ENCODE data around the gene RAB29.

RAB29 gene

GRCh38 chr1:205748403-205749233 lies 26.7 kb downstream of the RAB29 start:
- no peak for TF ChIP-seq RAD21 (IDR thresholded peaks at IDR 0.05; ENCODE audit: low read depth)
- no peak for TF ChIP-seq EGR1 (IDR thresholded peaks at IDR 0.05)
- TF ChIP-seq TCF12 (IDR thresholded peaks at IDR 0.05; ENCODE audit: low read depth) = no peak
- TF ChIP-seq YY1 (IDR thresholded peaks at IDR 0.05; ENCODE audit: low read depth) = no peak
- TF ChIP-seq CEBPB (IDR thresholded peaks at IDR 0.05) = no peak
- TF ChIP-seq USF1 (IDR thresholded peaks at IDR 0.05) = no peak
- no peak for TF ChIP-seq TAF1 (IDR thresholded peaks at IDR 0.05; ENCODE audit: low read depth)

GRCh38 chr1:205746757-205747412 lies 28.4 kb downstream of the RAB29 start:
- TF ChIP-seq YY1 (IDR thresholded peaks at IDR 0.05; ENCODE audit: low read depth) = no peak
- TF ChIP-seq NFIC (IDR thresholded peaks at IDR 0.05) = no peak
- no peak for TF ChIP-seq CREB1 (IDR thresholded peaks at IDR 0.05; ENCODE audit: low read depth)
- TF ChIP-seq RAD21 (IDR thresholded peaks at IDR 0.05; ENCODE audit: low read depth) = no peak
- TF ChIP-seq, protein P1, sequence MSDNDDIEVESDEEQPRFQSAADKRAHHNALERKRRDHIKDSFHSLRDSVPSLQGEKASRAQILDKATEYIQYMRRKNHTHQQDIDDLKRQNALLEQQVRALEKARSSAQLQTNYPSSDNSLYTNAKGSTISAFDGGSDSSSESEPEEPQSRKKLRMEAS (IDR thresholded peaks at IDR 0.05) = no peak
- TF ChIP-seq CEBPB (IDR thresholded peaks at IDR 0.05) = no peak

DNA sequence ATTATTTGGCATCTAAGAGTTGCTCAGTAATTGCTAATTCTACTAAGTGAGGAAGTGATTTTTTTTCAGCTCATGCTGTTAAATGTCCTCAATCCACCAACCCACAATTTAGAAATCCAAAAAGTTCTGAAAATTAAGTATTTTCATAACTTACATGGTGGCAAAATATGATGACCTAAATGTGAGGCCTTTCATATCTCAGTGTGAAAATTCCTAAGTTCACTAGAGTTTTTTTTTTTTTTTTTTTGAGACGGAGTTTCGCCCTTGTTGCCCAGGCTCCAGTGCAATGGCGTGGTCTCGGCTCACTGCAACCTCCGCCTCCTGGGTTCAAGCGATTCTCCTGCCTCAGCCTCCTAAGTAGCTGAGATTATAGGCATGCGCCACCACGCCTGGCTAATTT lies 30.9 kb downstream of the RAB29 start:
- TF ChIP-seq YY1 (IDR thresholded peaks at IDR 0.05; ENCODE audit: low read depth) = no peak

GRCh38 chr1:205743977-205744376 lies 31.3 kb downstream of the RAB29 start:
- TF ChIP-seq CEBPB (IDR thresholded peaks at IDR 0.05) = no peak
- no peak for TF ChIP-seq TCF12 (IDR thresholded peaks at IDR 0.05; ENCODE audit: low read depth)
- no peak for TF ChIP-seq FOXM1 (IDR thresholded peaks at IDR 0.05; ENCODE audit: borderline replicate concordance, low read depth)
- no peak for TF ChIP-seq CREB1 (IDR thresholded peaks at IDR 0.05; ENCODE audit: low read depth)
- TF ChIP-seq NFIC (IDR thresholded peaks at IDR 0.05) = no peak
- TF ChIP-seq YY1 (IDR thresholded peaks at IDR 0.05; ENCODE audit: low read depth) = no peak
- no peak for TF ChIP-seq EP300 (IDR thresholded peaks at IDR 0.05; ENCODE audit: borderline replicate concordance)
- TF ChIP-seq TAF1 (IDR thresholded peaks at IDR 0.05; ENCODE audit: low read depth) = no peak
- TF ChIP-seq ZBTB7A (IDR thresholded peaks at IDR 0.05; ENCODE audit: low read depth) = no peak
- no peak for TF ChIP-seq RAD21 (IDR thresholded peaks at IDR 0.05; ENCODE audit: low read depth)
- TF ChIP-seq TEAD4 (IDR thresholded peaks at IDR 0.05) = no peak
- no peak for TF ChIP-seq USF1 (IDR thresholded peaks at IDR 0.05)
- TF ChIP-seq, protein P1 (IDR thresholded peaks at IDR 0.05) = no peak
- TF ChIP-seq, protein P2, sequence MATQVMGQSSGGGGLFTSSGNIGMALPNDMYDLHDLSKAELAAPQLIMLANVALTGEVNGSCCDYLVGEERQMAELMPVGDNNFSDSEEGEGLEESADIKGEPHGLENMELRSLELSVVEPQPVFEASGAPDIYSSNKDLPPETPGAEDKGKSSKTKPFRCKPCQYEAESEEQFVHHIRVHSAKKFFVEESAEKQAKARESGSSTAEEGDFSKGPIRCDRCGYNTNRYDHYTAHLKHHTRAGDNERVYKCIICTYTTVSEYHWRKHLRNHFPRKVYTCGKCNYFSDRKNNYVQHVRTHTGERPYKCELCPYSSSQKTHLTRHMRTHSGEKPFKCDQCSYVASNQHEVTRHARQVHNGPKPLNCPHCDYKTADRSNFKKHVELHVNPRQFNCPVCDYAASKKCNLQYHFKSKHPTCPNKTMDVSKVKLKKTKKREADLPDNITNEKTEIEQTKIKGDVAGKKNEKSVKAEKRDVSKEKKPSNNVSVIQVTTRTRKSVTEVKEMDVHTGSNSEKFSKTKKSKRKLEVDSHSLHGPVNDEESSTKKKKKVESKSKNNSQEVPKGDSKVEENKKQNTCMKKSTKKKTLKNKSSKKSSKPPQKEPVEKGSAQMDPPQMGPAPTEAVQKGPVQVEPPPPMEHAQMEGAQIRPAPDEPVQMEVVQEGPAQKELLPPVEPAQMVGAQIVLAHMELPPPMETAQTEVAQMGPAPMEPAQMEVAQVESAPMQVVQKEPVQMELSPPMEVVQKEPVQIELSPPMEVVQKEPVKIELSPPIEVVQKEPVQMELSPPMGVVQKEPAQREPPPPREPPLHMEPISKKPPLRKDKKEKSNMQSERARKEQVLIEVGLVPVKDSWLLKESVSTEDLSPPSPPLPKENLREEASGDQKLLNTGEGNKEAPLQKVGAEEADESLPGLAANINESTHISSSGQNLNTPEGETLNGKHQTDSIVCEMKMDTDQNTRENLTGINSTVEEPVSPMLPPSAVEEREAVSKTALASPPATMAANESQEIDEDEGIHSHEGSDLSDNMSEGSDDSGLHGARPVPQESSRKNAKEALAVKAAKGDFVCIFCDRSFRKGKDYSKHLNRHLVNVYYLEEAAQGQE (IDR thresholded peaks at IDR 0.05; ENCODE audit: low read depth) = no peak
- no peak for TF ChIP-seq EGR1 (IDR thresholded peaks at IDR 0.05)

GRCh38 chr1:205741681-205742080 lies 33.6 kb downstream of the RAB29 start:
- TF ChIP-seq, protein P2 (IDR thresholded peaks at IDR 0.05; ENCODE audit: low read depth) = no peak
- no peak for TF ChIP-seq EGR1 (IDR thresholded peaks at IDR 0.05)
- no peak for TF ChIP-seq USF1 (IDR thresholded peaks at IDR 0.05)
- no peak for TF ChIP-seq CREB1 (IDR thresholded peaks at IDR 0.05; ENCODE audit: low read depth)
- no peak for TF ChIP-seq ZBTB7A (IDR thresholded peaks at IDR 0.05; ENCODE audit: low read depth)
- no peak for TF ChIP-seq TAF1 (IDR thresholded peaks at IDR 0.05; ENCODE audit: low read depth)
- TF ChIP-seq NFIC (IDR thresholded peaks at IDR 0.05) = no peak
- TF ChIP-seq TCF12 (IDR thresholded peaks at IDR 0.05; ENCODE audit: low read depth) = no peak
- no peak for TF ChIP-seq FOXM1 (IDR thresholded peaks at IDR 0.05; ENCODE audit: borderline replicate concordance, low read depth)
- no peak for TF ChIP-seq CEBPB (IDR thresholded peaks at IDR 0.05)
- TF ChIP-seq, protein P1 (IDR thresholded peaks at IDR 0.05) = no peak
- no peak for TF ChIP-seq YY1 (IDR thresholded peaks at IDR 0.05; ENCODE audit: low read depth)
- no peak for TF ChIP-seq RAD21 (IDR thresholded peaks at IDR 0.05; ENCODE audit: low read depth)
- no peak for TF ChIP-seq TEAD4 (IDR thresholded peaks at IDR 0.05)
- no peak for TF ChIP-seq EP300 (IDR thresholded peaks at IDR 0.05; ENCODE audit: borderline replicate concordance)

All from Ishikawa (cell line).